ENCODE results near the gene SCNN1B.
A peak's percentile ranks its signal among the peaks of the same experiment; 100 is the strongest.
"Not testable (repeated sequence)": the region's sequence is repeated elsewhere in the genome, so short reads cannot be mapped to it uniquely, and the experiment has no call there.

The SCNN1B gene

GRCh38 chr16:23384878-23385277, 82.8 kb downstream of the SCNN1B start:
- DNase-seq: no peak

- no peak for DNase-seq
Observed at GRCh38 chr16:23385441-23385840, 83.3 kb downstream of the SCNN1B start.

DNA sequence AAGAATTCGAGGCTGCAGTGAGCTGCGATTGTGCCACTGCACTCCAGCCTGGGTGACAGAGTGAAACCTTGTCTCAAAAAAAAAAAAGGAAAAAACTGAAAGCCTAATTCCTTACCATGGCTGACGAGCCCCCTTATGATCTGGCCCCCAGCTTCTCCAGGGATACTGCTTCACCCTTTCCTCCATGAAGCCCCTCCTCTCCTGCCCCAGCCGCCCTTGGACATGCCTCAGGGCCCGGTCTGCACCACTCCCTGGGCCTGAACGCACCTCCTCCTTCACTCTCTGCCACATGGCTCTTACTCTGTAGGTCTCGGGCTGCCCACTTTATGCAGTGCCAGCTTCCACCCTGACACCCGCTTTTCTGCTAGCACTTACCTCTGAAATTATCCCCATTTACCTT, 85.6 kb downstream of the SCNN1B start:
- no peak for DNase-seq

- no peak for DNase-seq
Observed at GRCh38 chr16:23388786-23389185, 86.7 kb downstream of the SCNN1B start.

DNA sequence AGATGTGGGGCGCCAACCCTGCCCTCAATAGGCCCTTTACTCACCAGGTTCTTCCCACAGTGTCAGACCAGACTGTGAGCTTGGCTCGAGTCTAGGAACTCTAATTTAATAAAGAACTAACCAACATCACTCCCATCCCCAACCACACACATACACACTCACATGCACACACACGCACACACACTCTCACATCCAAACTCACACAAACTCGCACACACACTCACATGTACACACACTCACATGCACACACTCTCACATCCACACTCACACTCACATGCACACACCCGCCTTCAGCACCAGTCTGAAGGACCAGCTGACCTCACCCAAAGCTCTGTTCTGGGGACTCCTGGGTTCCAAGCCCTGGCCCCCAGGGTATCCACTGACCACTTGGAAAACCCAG, 87.1 kb downstream of the SCNN1B start:
- DNase-seq: no peak

DNA sequence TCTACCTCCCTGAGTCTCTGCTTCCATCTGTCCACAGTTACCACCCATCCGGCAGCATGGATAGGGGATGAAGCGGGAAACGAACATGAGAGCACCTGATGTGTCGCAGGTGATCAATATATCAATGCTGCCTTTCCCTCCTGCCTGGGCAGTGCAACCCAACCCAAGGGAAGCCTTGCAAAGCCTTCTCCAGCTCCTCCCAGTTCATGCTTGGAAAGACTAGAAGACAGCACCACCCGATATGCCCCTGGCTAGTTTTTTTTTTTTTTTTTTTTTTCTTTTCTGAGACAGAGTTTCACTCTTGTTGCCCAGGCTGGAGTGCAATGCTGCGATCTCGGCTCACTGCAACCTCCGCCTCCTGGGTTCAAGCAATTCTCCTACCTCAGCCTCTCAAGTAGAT, 87.8 kb downstream of the SCNN1B start:
- not testable (repeated sequence) for DNase-seq

- no peak for DNase-seq
Observed at GRCh38 chr16:23391381-23392222, 89.5 kb downstream of the SCNN1B start.

DNA sequence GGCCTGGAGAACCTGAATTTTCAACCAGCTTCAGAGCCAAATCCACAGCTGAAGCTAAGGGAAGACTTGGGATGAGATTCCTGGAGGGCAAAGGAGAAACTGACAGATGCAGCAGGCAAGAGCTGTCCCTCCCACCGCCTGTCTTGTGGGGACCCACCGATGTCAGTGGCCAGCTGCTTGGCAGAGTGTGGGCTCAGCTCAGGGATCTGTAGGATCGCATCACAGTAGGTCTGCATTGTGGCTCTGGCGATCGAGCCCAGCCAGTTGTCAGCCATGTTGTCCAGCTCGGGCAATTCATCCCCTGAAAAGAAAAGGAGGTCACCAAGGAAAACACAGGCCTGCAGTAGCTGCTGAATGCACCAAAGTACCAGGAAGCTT, 90.1 kb downstream of the SCNN1B start:
- DNase-seq: no peak

- no peak for DNase-seq
Observed at GRCh38 chr16:23394141-23394831, 92.2 kb downstream of the SCNN1B start.

GRCh38 chr16:23395732-23396131, 93.6 kb downstream of the SCNN1B start:
- DNase-seq: no peak

DNA sequence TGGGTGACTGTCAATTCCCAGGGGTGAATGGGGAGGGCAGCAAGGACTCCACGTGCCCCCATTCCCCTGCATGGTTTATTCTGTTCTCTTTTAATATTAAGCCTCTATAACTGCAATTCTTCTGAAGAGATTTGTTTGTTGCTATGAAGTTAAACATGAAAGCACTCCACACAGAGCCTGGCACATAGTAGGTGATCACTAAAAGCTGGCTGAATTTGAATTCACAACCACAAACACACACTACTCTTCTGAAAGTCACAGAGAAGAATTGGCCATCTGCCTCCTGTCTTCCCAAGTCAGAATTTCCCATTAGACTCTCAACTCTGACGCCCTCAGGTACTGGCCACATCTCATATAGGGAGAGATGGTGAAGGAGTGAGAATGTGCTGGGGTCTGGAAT, 95.4 kb downstream of the SCNN1B start:
- no peak for DNase-seq

- peak; percentile 73 for DNase-seq
Observed at GRCh38 chr16:23398987-23399805, 97.1 kb downstream of the SCNN1B start.

DNA sequence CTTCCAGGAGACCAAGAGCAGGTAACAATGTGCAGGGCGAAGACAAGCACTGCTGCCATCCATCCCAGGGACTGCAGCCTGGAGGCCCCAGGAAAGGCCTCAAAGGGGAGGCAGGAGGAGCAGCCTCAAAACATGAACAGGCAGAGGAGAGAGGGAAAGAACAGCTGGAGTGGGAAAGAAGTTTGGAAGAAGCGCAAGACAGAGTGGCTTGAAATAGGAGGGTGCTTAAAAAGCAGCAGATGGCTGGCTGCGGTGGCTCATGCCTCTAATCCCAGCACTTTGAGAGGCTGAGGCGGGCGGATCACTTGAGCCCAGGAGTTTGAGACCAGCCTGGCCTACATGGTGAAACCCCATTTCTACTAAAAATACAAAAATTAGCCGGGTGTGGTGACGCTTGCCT, 98.3 kb downstream of the SCNN1B start:
- DNase-seq: not testable (repeated sequence)

- no peak for DNase-seq
Observed at GRCh38 chr16:23401139-23401538, 99.0 kb downstream of the SCNN1B start.

- DNase-seq: no peak
Observed at GRCh38 chr16:23402100-23402499, 100.0 kb downstream of the SCNN1B start.

- DNase-seq: no peak
Observed at GRCh38 chr16:23403547-23403946, 101.4 kb downstream of the SCNN1B start.

- DNase-seq: no peak
Observed at GRCh38 chr16:23406024-23406423, 103.9 kb downstream of the SCNN1B start.

DNA sequence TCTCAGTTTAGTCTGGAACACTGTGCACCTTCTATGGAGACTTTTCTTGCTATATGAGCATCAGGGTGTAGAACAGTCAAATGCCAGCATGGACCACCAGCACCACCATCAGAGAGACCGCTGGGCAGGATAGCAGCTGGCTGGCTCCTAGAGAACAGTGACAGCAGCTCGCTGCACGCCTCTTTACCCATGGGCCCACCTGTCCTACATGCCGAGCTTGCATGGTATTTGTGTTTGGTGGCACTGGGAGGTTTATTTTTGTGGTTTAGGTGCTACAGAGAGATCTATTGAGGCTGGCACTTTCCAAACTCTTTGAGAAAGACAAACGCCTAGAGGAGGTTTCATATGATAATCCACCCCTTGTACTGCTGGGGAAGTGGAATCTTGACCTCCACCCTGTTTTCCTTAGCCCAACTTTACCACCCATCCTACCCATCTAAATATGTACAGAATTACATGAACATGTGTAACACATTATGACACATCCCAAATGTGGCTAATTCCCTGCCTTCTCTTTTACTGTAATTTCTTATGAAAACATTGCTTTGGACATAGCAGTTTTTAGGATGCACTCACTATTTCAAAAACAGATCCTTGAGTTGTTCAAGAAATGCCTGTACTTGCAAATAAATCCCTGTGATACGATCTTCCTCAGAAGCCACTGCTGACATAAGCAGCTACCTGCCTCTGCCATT, 104.6 kb downstream of the SCNN1B start:
- DNase-seq: no peak

GRCh38 chr16:23407436-23408127, 105.5 kb downstream of the SCNN1B start:
- DNase-seq: no peak

- DNase-seq: no peak
Observed at GRCh38 chr16:23408242-23408822, 106.2 kb downstream of the SCNN1B start.

- DNase-seq: peak; percentile 61
Observed at GRCh38 chr16:23408823-23409298, 106.8 kb downstream of the SCNN1B start.

- no peak for DNase-seq
Observed at GRCh38 chr16:23409522-23409921, 107.4 kb downstream of the SCNN1B start.

Measured in right hindlimb (tissue), 1 donor.